ENCODE results near the gene DIAPH2.

GRCh38 chrX:96957718-96958117 lies 273.1 kb downstream of the DIAPH2 start:
- TF ChIP-seq CTCF (IDR thresholded peaks at IDR 0.05), result no peak
- TF ChIP-seq POLR2A (IDR thresholded peaks at IDR 0.05), result no peak
